Bronchial epithelial cell (primary cell): ENCODE results near the gene MOV10L1. TPM values are rescaled to one million over a fixed set of nuclear protein-coding genes. Genes with fewer than 3 reads are reported as not detected.

Experiments used
- DNase-seq: peaks from one replicate; pipeline ENCODE4 v3.0.0-alpha.2; 2010; ENCODE audit warnings: low read depth
- FAIRE-seq: peaks from 2 replicates; lab custom pipeline; 2011; peaks lifted over from hg19 to GRCh38; lab: Jason Lieb, UNC
- H3K27me3 ChIP-seq: 2 replicates; pipeline ENCODE4 v1.5.1; 2011; ENCODE audit warnings: low read length; ENCODE audit not compliant: control insufficient read depth, insufficient read depth
- H3K36me3 ChIP-seq: 2 replicates; pipeline ENCODE4 v1.5.1; 2011; ENCODE audit warnings: low read length; ENCODE audit not compliant: control insufficient read depth, insufficient read depth
- H3K4me3 ChIP-seq: 2 replicates; pipeline ENCODE4 v1.5.1; 2011; ENCODE audit warnings: mild to moderate bottlenecking, low read depth, low read length, control low read depth
- total RNA-seq: library from RNA; depleted of rRNA; stranded (reverse); fragments of >200 nt; gene quantifications from 2 replicates; pipeline ENCODE4 v1.2.1, GENCODE V29; 2014
- TF ChIP-seq, protein P1 (sequence below): IDR thresholded peaks from 2 replicates; pipeline ENCODE4 v1.5.1; 2011; ENCODE audit warnings: mild to moderate bottlenecking, moderate library complexity, low read length, control low read depth, inconsistent platforms; ENCODE audit not compliant: insufficient read depth, severe bottlenecking

The MOV10L1 gene
- total RNA-seq, 1 donor from 2014 or later, result 0.26 TPM

GRCh38 chr22:50049299-50050195 lies 40.3 kb upstream of the MOV10L1 start:
- no peaks in the 10 kb centered on the region for H3K36me3 ChIP-seq
- no peaks in the 10 kb centered on the region for H3K27me3 ChIP-seq
- no peak for DNase-seq
- H3K4me3 ChIP-seq, result no peak overlapping the region
- TF ChIP-seq, protein P1, sequence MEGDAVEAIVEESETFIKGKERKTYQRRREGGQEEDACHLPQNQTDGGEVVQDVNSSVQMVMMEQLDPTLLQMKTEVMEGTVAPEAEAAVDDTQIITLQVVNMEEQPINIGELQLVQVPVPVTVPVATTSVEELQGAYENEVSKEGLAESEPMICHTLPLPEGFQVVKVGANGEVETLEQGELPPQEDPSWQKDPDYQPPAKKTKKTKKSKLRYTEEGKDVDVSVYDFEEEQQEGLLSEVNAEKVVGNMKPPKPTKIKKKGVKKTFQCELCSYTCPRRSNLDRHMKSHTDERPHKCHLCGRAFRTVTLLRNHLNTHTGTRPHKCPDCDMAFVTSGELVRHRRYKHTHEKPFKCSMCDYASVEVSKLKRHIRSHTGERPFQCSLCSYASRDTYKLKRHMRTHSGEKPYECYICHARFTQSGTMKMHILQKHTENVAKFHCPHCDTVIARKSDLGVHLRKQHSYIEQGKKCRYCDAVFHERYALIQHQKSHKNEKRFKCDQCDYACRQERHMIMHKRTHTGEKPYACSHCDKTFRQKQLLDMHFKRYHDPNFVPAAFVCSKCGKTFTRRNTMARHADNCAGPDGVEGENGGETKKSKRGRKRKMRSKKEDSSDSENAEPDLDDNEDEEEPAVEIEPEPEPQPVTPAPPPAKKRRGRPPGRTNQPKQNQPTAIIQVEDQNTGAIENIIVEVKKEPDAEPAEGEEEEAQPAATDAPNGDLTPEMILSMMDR, result no peak
- FAIRE-seq, result peak; percentile 23

DNA sequence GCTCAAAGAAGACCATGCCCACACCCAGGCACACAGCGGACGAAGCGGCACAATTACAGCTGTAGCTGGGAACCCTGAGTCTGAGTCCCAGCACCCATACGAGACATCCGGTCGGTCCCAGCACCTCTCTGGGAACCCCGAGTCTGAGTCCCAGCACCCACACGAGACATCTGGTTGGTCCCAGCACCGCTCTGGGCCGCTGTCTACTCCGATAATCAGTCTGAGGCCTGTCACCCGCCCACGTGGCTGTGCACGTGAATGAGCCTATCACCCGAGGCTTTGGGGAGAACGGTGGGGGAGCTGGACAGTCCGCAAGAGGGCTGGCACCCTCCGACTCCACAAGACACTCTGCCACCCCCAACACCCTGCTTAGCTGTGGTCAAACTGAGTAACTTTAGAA lies 37.9 kb upstream of the MOV10L1 start:
- no peaks in the 10 kb centered on the region for H3K36me3 ChIP-seq
- DNase-seq (no peak), FAIRE-seq (no peak)
- no peak overlapping the region for H3K4me3 ChIP-seq
- TF ChIP-seq, protein P1, result no peak
- no peaks in the 10 kb centered on the region for H3K27me3 ChIP-seq

DNA sequence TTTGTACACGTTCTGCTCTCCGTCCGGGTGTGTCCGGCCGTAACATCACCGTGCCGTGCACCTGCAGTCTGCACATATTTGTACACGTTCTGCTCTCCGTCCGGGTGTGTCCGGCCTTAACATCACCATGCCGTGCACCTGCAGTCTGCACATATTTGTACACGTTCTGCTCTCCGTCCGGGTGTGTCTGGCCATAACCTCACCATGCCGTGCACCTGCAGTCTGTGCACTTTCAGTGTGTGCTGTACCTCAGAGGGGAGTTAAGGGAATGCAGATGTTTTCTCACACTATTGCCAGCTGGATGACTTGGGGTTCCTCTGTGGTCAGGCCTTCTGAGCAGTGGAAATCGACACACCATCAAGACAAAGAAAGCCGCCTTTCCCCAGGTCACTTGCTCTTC lies 35.9 kb upstream of the MOV10L1 start:
- no peak overlapping the region for H3K4me3 ChIP-seq
- no peaks in the 10 kb centered on the region for H3K36me3 ChIP-seq
- peaks cover 1% of the 10 kb centered on the region for H3K27me3 ChIP-seq
- TF ChIP-seq, protein P1, result no peak
- FAIRE-seq (peak; percentile 93), DNase-seq (no peak)

GRCh38 chr22:50056214-50056972 lies 33.4 kb upstream of the MOV10L1 start:
- FAIRE-seq, result no peak
- H3K27me3 ChIP-seq, result peaks cover 14% of the 10 kb centered on the region
- TF ChIP-seq, protein P1, result no peak

DNA sequence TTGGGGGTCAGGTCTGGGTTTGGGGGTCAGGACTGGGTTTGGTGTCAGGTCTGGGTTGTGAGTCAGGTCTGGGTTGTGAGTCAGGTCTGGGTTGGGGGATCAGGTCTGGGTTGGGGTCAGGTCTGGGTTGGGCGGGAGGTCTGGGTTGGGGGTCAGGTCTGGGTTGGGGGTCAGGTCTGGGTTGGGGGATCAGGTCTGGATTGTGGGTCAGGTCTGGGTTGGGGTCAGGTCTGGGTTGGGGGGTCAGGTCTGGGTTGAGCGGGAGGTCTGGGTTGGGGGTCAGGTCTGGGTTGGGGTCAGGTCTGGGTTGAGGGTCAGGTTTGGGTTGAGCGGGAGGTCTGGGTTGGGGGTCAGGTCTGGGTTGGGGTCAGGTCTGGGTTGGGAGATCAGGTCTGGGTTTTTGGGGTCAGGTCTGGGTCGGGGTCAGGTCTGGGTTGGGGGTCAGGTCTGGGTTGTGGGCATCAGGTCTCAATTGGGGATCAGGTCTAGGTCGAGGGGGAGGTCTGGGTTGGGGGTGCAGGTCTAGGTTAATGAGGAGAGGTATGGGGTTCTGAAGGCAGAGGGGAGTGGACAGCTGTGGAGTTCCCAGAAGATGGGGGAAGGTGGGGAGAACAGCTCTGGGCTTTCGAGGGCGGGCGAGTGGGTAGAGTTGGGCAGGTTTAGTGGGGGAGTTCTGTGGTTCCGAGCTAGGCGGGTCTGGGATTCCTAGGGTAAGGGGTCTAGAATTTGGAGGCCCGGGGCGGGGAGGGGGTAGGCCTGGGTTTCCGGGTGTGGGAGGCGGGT lies 32.3 kb upstream of the MOV10L1 start:
- no peak overlapping the region for H3K4me3 ChIP-seq
- DNase-seq (no peak), FAIRE-seq (no peak)
- TF ChIP-seq, protein P1, result no peak
- no peaks in the 10 kb centered on the region for H3K36me3 ChIP-seq
- peaks cover 14% of the 10 kb centered on the region for H3K27me3 ChIP-seq

More at GRCh38 chr22:50056214-50056972, 33.4 kb upstream of the MOV10L1 start:
- Histone ChIP-seq H3K4me3 (no peak overlapping the region), H3K36me3 (no peaks in the 10 kb centered on the region)
- no peak for DNase-seq
